Measurements from ENCODE around the gene COPA.

Gene COPA

GRCh38 chr1:160365325-160365724, 22.3 kb upstream of the COPA start:
- no peak overlapping the region for H3K9ac ChIP-seq (ENCODE audit: insufficient read length)
- TF ChIP-seq POLR2AphosphoS5 (IDR thresholded peaks at IDR 0.05; ENCODE audit: borderline replicate concordance, low read depth, low read length) = no peak
- TF ChIP-seq FOXP2 (optimal IDR thresholded peaks at IDR 0.05; ENCODE audit: control extremely low read depth, extremely low read length, insufficient read depth) = no peak
- TF ChIP-seq EZH2 (IDR thresholded peaks at IDR 0.05) = no peak
- H3K36me3 ChIP-seq (ENCODE audit: insufficient read depth, low read length) = no peaks in the 10 kb centered on the region
- no peak overlapping the region for H3K4me3 ChIP-seq
- no peaks in the 10 kb centered on the region for H3K9me3 ChIP-seq (ENCODE audit: low read depth, low read length)
- H3K27ac ChIP-seq = no peak overlapping the region
- DNase-seq (ENCODE audit: low read depth, low spot score) = no peak

- Histone ChIP-seq H3K4me3 (no peak overlapping the region), H3K9ac (ENCODE audit: insufficient read length) (no peak overlapping the region)
Measured at GRCh38 chr1:160363951-160364735, 21.1 kb upstream of the COPA start.

DNA sequence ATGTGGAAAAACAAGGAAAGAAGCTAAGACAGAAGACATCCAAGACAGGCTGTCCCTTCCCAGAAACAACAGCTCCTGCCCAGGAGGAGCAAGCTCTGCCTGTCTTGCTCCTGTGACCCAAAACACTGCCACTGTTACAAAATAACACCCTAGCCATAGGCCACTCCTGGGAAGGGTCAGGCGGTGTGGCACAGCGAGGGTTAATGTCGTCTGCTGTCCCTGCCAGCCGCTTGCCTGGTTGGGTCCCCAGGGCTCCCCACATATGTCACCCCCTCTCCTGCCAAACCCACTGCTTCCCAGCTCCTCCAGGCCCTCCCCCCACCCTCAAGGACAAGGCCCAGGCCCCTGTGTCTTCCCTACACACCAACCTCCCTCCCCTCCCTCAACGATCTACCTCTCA, 20.0 kb upstream of the COPA start:
- TF ChIP-seq FOXP2 (optimal IDR thresholded peaks at IDR 0.05; ENCODE audit: control extremely low read depth, extremely low read length, insufficient read depth) (no peak), EZH2 (IDR thresholded peaks at IDR 0.05) (no peak), POLR2AphosphoS5 (IDR thresholded peaks at IDR 0.05; ENCODE audit: borderline replicate concordance, low read depth, low read length) (no peak)
- H3K9me3 ChIP-seq (ENCODE audit: low read depth, low read length) = no peaks in the 10 kb centered on the region
- peaks cover 4% of the 10 kb centered on the region; the same call in 1 of the 2 replicates for H3K36me3 ChIP-seq (ENCODE audit: insufficient read depth, low read length)
- no peak overlapping the region for H3K4me3 ChIP-seq
- H3K27ac ChIP-seq = no peak overlapping the region
- H3K9ac ChIP-seq (ENCODE audit: insufficient read length) = no peak overlapping the region
- no peak for DNase-seq (ENCODE audit: low read depth, low spot score)

More at GRCh38 chr1:160363951-160364735, 21.1 kb upstream of the COPA start:
- Histone ChIP-seq H3K27ac (no peak overlapping the region), H3K9me3 (ENCODE audit: low read depth, low read length) (no peaks in the 10 kb centered on the region), H3K36me3 (ENCODE audit: insufficient read depth, low read length) (peaks cover 4% of the 10 kb centered on the region; the same call in 1 of the 2 replicates)
- no peak for DNase-seq (ENCODE audit: low read depth, low spot score)
- no peak for TF ChIP-seq POLR2AphosphoS5 (IDR thresholded peaks at IDR 0.05; ENCODE audit: borderline replicate concordance, low read depth, low read length)
- TF ChIP-seq FOXP2 (optimal IDR thresholded peaks at IDR 0.05; ENCODE audit: control extremely low read depth, extremely low read length, insufficient read depth) = no peak
- no peak for TF ChIP-seq EZH2 (IDR thresholded peaks at IDR 0.05)

- TF ChIP-seq POLR2AphosphoS5 (IDR thresholded peaks at IDR 0.05; ENCODE audit: borderline replicate concordance, low read depth, low read length) (no peak), FOXP2 (optimal IDR thresholded peaks at IDR 0.05; ENCODE audit: control extremely low read depth, extremely low read length, insufficient read depth) (no peak), EZH2 (IDR thresholded peaks at IDR 0.05) (no peak)
- Histone ChIP-seq H3K36me3 (ENCODE audit: insufficient read depth, low read length) (peaks cover 10% of the 10 kb centered on the region; the same call in 1 of the 2 replicates), H3K4me3 (no peak overlapping the region), H3K9ac (ENCODE audit: insufficient read length) (no peak overlapping the region), H3K27ac (no peak overlapping the region), H3K9me3 (ENCODE audit: low read depth, low read length) (no peaks in the 10 kb centered on the region)
- DNase-seq (ENCODE audit: low read depth, low spot score) = no peak
Measured at GRCh38 chr1:160362168-160362957, 19.3 kb upstream of the COPA start.

DNA sequence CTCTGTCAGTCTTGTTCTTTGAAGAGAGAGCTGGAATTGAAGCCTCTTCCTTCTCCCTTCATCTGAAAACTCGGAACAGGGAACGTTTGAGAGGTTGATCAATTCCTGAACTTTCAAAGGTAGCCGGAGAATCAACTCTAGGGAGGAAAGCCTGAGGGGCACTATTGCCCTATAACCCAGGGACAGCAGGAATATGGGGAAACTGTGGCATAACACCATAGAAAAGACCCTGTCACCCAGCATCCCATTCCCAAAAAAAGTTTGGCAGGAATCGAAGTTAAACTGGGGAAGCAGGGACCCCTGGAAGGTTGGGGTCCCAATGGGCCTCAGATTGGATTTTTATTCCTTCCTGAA, 18.7 kb upstream of the COPA start:
- Histone ChIP-seq H3K9me3 (ENCODE audit: low read depth, low read length) (no peaks in the 10 kb centered on the region), H3K9ac (ENCODE audit: insufficient read length) (no peak overlapping the region), H3K36me3 (ENCODE audit: insufficient read depth, low read length) (peaks cover 14% of the 10 kb centered on the region; the same call in 1 of the 2 replicates), H3K4me3 (no peak overlapping the region), H3K27ac (no peak overlapping the region)
- TF ChIP-seq EZH2 (IDR thresholded peaks at IDR 0.05) (no peak), POLR2AphosphoS5 (IDR thresholded peaks at IDR 0.05; ENCODE audit: borderline replicate concordance, low read depth, low read length) (no peak), FOXP2 (optimal IDR thresholded peaks at IDR 0.05; ENCODE audit: control extremely low read depth, extremely low read length, insufficient read depth) (no peak)
- no peak for DNase-seq (ENCODE audit: low read depth, low spot score)

DNA sequence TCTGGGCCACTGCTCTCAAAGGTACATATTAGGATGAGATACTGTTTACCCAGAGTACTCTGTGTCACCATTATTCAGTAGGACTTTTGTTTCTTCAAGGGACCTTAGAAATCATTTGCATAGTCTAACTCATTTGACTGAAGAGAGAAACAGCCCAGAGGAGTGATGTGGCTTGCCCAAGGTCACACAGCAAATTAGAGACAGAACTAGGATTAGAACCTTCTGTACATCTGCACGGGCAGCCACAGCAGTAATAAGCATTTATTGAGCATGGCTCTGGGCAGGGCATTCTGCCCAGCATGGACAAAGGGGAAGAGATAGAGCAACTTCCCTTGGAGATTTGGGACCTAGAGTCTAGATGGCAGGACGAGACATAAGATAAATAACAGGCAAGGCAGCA, 18.1 kb upstream of the COPA start:
- Histone ChIP-seq H3K27ac (no peak overlapping the region), H3K9ac (ENCODE audit: insufficient read length) (no peak overlapping the region), H3K9me3 (ENCODE audit: low read depth, low read length) (no peaks in the 10 kb centered on the region), H3K4me3 (no peak overlapping the region), H3K36me3 (ENCODE audit: insufficient read depth, low read length) (peaks cover 19% of the 10 kb centered on the region; the same call in 1 of the 2 replicates)
- TF ChIP-seq POLR2AphosphoS5 (IDR thresholded peaks at IDR 0.05; ENCODE audit: borderline replicate concordance, low read depth, low read length) = no peak
- TF ChIP-seq EZH2 (IDR thresholded peaks at IDR 0.05) = no peak
- no peak for TF ChIP-seq FOXP2 (optimal IDR thresholded peaks at IDR 0.05; ENCODE audit: control extremely low read depth, extremely low read length, insufficient read depth)
- no peak for DNase-seq (ENCODE audit: low read depth, low spot score)

DNA sequence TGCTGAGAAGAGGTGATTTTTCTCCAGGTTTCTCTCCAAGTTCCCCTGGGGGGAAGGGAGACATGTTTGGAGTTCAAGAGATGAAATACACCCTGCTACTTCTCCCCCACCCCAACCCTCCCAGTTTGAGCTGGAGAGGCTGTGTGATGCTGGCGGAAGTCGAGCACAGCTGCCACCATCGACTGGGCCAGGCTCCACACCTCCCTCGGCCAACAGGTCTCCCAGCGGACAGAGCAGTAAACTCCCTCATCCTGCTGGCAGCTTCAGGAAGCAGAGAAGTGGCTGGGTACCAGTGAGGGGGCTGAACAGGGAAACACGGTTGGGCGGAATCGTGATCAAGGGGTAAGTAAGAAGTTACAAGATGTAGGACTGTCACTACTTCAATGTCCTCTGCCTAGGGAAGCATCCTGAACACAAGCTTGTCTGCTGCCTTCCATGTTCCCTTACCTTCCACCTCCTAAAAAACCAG, 17.2 kb upstream of the COPA start:
- no peak for DNase-seq (ENCODE audit: low read depth, low spot score)
- no peak overlapping the region for H3K9ac ChIP-seq (ENCODE audit: insufficient read length)
- H3K36me3 ChIP-seq (ENCODE audit: insufficient read depth, low read length) = peaks cover 29% of the 10 kb centered on the region; the same call in 1 of the 2 replicates
- TF ChIP-seq POLR2AphosphoS5 (IDR thresholded peaks at IDR 0.05; ENCODE audit: borderline replicate concordance, low read depth, low read length) (no peak), EZH2 (IDR thresholded peaks at IDR 0.05) (no peak), FOXP2 (optimal IDR thresholded peaks at IDR 0.05; ENCODE audit: control extremely low read depth, extremely low read length, insufficient read depth) (no peak)
- no peak overlapping the region for H3K27ac ChIP-seq
- H3K9me3 ChIP-seq (ENCODE audit: low read depth, low read length) = no peaks in the 10 kb centered on the region
- H3K4me3 ChIP-seq = no peak overlapping the region

DNA sequence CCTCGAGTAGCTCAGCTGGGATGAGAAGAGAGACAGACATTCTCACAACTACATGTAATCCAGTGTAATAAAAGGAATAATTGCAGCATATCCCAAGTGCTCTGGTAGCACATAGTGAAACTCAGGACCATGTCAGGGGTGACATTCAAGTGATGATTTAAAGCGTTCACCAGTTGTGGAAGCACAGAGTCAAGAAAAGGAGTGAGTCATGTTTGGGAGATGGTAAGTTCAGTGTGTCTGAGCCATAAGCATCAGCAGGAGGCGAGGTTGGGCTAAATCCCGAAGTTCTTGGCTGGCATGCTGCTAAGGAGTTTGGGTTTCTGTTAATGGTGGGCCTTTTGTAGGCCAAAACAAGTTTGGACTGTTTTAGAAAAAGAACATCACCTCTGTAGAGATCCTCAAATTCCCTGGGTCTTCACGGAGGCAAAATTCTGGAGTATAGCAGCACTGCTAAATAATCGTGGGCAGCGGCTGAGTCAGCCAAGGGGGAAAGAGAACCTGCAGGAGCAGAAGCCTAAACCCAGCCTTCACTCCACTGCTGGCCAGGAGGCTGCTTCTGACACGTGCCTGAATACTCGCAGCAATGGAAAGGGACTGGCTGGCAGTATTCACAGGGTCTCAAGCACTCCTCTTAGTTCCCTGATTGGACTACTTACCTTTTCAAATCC, 16.6 kb upstream of the COPA start:
- peaks cover 34% of the 10 kb centered on the region for H3K36me3 ChIP-seq (ENCODE audit: insufficient read depth, low read length)
- H3K9me3 ChIP-seq (ENCODE audit: low read depth, low read length) = no peaks in the 10 kb centered on the region
- H3K4me3 ChIP-seq = no peak overlapping the region
- H3K9ac ChIP-seq (ENCODE audit: insufficient read length) = no peak overlapping the region
- no peak for DNase-seq (ENCODE audit: low read depth, low spot score)
- TF ChIP-seq EZH2 (IDR thresholded peaks at IDR 0.05) (no peak), POLR2AphosphoS5 (IDR thresholded peaks at IDR 0.05; ENCODE audit: borderline replicate concordance, low read depth, low read length) (no peak)
- no peak overlapping the region for H3K27ac ChIP-seq
